Mucosa of rectum (tissue), 2 donors: ENCODE measurements around the gene FKBP2.
A peak's percentile ranks its signal among the peaks of the same experiment; 100 is the strongest.

Experiments
- H3K27ac ChIP-seq, 2 donors: one replicate each; pipeline ENCODE4 v1.7.0; 2013; ENCODE audit warnings: inconsistent platforms in 2 of 2, low read depth in 2 of 2, low read length in 2 of 2
- H3K27me3 ChIP-seq, 2 donors: one replicate each; pipeline ENCODE4 v1.7.0; 2013; ENCODE audit warnings: low read length in 2 of 2; ENCODE audit not compliant: control insufficient read depth in 2 of 2, insufficient read depth in 2 of 2
- H3K36me3 ChIP-seq, 2 donors: one replicate each; pipeline ENCODE4 v1.7.0; 2013; ENCODE audit warnings: low read length in 2 of 2; ENCODE audit not compliant: control insufficient read depth in 2 of 2, insufficient read depth in 2 of 2
- H3K4me1 ChIP-seq, 2 donors: one replicate each; pipeline ENCODE4 v1.7.0; 2013; ENCODE audit warnings: low read length in 2 of 2, mild to moderate bottlenecking in 1 of 2; ENCODE audit not compliant: control insufficient read depth in 2 of 2, insufficient read depth in 2 of 2
- H3K4me3 ChIP-seq, 2 donors: one replicate each; pipeline ENCODE4 v1.7.0; 2013; ENCODE audit warnings: low read length in 2 of 2
- H3K9ac ChIP-seq, 2 donors: one replicate each; pipeline ENCODE4 v1.7.0; 2013; ENCODE audit warnings: low read length in 2 of 2, low read depth in 1 of 2, mild to moderate bottlenecking in 1 of 2
- H3K9me3 ChIP-seq, 2 donors: one replicate each; pipeline ENCODE4 v1.7.0; 2013; ENCODE audit warnings: low read length in 2 of 2; ENCODE audit not compliant: control insufficient read depth in 2 of 2
- donor health status: healthy.
- donor health status: Normal muscosa, but diverticular disease.

Gene FKBP2

DNA sequence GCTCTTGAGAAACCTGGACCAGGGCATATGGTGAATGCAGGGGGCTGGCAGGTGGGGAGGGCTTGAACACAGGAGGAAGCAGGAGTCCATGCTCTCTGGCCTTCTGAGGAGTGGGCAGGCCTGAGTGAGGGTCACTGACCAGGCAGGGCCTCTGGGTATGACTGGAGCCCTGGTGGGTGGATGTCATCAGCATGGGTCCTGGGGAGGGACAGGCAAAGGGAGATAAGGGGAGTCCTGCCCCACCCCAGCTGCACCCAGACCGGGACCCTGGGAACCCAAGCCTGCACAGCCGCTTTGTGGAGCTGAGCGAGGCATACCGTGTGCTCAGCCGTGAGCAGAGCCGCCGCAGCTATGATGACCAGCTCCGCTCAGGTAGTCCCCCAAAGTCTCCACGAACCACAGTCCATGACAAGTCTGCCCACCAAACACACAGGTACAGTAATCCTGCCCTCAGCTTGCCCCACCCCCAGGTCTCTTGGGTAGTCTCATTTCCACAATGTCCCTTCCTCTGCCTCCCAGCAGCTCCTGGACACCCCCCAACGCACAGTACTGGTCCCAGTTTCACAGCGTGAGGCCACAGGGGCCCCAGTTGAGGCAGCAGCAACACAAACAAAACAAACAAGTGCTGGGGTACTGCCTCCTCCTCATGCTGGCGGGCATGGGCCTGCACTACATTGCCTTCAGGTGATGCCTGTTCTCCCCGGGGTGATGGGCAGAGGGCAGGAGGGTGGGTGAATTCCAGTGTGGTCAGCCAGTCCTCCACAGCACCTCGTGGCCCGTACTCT lies 8.5 kb upstream of the FKBP2 start:
- no peak overlapping the region for H3K27ac ChIP-seq
- peaks cover 44 to 49% of the 10 kb centered on the region in 2 donors for H3K4me1 ChIP-seq
- no peak overlapping the region for H3K4me3 ChIP-seq

GRCh38 chr11:64232967-64233315 lies 8.0 kb upstream of the FKBP2 start:
- peaks cover 0 to 2% of the 10 kb centered on the region in 2 donors for H3K36me3 ChIP-seq
- no peak overlapping the region for H3K9ac ChIP-seq
- no peak overlapping the region for H3K4me3 ChIP-seq
- H3K4me1 ChIP-seq, result peaks cover 46 to 48% of the 10 kb centered on the region in 2 donors
- no peak overlapping the region for H3K27ac ChIP-seq
- no peaks in the 10 kb centered on the region for H3K27me3 ChIP-seq
- no peaks in the 10 kb centered on the region for H3K9me3 ChIP-seq

More for the DNA sequence above, 8.5 kb upstream of the FKBP2 start:
- Histone ChIP-seq H3K9ac (peak overlapping the region in 1 of 2 donors; percentile 41), H3K36me3 (no peaks in the 10 kb centered on the region), H3K9me3 (no peaks in the 10 kb centered on the region), H3K27me3 (no peaks in the 10 kb centered on the region)

DNA sequence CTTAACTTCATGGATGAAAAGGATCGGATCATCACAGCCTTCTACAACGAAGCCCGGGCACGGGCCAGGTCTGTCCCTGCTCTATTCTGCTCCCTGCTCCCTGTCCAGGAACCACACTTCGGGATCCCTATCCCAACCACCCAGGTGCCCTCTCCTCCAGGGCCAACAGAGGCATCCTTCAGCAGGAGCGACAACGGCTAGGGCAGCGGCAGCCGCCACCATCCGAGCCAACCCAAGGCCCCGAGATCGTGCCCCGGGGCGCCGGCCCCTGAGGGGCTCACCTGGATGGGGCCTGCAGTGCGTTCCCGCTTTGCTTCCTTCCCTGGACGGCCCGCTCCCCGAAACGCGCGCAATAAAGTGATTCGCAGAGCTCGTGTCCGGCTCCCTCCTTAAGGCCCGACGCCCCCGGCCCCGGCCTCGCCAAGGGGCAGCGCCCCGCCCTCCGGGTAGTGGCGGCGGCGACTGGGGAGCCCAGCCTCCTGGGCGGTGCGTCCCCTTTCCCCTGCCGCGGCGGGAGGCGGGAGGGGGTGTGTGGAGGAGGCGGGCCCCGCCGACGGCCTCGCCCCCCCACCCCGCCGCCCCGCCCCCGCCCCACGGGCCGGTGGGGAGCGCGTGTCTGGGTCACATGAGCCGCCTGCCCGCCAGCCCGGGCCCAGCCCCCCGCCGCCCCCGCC lies 6.8 kb upstream of the FKBP2 start, which contains the start of gene VEGFB:
VEGFB (plus strand) TSS at position 672 of the 674 bp plus-strand sequence. CDS start 250 bp downstream, outside the sequence.
- Histone ChIP-seq H3K27me3 (no peaks in the 10 kb centered on the region), H3K9ac (peak within 1 kb of the TSS; percentile 60 to 69), H3K4me1 (peaks cover 56% of the 10 kb centered on the region in 2 donors), H3K36me3 (peaks cover 0 to 5% of the 10 kb centered on the region in 2 donors), H3K4me3 (peak within 1 kb of the TSS; percentile 60 to 74), H3K27ac (peak within 1 kb of the TSS; percentile 61 to 77), H3K9me3 (no peaks in the 10 kb centered on the region)

DNA sequence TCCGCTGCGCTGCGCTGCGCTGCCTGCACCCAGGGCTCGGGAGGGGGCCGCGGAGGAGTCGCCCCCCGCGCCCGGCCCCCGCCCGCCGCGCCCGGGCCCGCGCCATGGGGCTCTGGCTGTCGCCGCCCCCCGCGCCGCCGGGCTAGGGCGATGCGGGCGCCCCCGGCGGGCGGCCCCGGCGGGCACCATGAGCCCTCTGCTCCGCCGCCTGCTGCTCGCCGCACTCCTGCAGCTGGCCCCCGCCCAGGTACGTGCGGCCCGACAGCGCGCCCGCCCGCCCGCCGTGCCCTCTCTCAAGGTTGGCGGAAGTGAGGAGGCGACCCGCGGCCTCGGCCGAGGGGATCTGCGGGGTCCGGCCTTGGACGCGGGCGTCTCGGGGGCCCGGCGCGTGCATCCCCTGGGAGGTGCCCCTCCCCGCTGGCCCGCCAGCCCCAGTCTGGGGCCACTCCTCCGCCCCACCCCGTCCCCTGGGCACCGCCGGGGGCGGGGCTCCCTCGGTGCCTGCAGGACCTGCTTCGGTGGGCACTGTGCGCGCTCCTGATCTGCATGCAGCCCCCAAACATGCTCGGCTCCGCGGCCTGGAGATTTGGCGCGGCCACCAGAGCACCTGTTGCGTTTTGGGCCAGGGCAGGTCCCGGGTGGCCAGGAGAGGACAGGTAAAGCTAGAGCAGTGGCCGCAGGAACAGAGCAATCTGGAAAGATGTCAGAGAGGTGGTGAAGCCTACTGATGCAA lies 6.1 kb upstream of the FKBP2 start:
- Histone ChIP-seq H3K4me3 (peak overlapping the region; percentile 60 to 74), H3K4me1 (peaks cover 54 to 55% of the 10 kb centered on the region in 2 donors), H3K9ac (peak overlapping the region; percentile 51 to 60), H3K27ac (peak overlapping the region; percentile 61 to 77), H3K27me3 (no peaks in the 10 kb centered on the region), H3K9me3 (no peaks in the 10 kb centered on the region), H3K36me3 (peaks cover 0 to 5% of the 10 kb centered on the region in 2 donors)

DNA sequence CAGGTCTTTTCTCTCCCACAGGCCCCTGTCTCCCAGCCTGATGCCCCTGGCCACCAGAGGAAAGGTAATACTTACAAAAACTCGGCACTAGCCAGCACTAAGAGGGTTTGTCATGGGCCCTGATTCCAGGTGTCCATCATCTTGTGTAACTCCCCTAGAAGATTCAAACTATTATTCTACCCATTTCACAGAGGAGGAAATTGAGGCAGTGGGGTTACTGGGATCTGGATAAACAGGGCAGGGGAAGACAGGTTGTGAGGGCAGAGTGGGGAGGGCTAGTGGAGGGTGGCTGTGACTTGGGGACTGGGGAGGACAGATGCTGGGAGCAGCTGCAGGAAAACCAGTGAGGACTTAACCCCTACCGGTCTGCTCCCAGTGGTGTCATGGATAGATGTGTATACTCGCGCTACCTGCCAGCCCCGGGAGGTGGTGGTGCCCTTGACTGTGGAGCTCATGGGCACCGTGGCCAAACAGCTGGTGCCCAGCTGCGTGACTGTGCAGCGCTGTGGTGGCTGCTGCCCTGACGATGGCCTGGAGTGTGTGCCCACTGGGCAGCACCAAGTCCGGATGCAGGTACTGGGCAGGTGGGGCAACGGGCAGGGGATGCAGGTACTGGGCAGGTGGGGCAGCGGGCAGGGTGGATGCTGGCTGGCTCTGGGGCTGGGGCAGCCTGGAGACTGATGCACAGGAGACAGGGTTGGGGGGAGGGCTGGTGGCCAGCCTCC lies 5.3 kb upstream of the FKBP2 start:
- Histone ChIP-seq H3K27me3 (no peaks in the 10 kb centered on the region), H3K27ac (peak overlapping the region; percentile 61 to 77), H3K9me3 (no peaks in the 10 kb centered on the region), H3K36me3 (peaks cover 0 to 5% of the 10 kb centered on the region in 2 donors), H3K4me3 (peak overlapping the region; percentile 60 to 74), H3K4me1 (peaks cover 56 to 60% of the 10 kb centered on the region in 2 donors), H3K9ac (peak overlapping the region; percentile 51 to 60)

GRCh38 chr11:64237484-64237951 lies 3.4 kb upstream of the FKBP2 start:
- H3K4me3 ChIP-seq, result peak overlapping the region; percentile 27 to 49

GRCh38 chr11:64238076-64238475 lies 2.8 kb upstream of the FKBP2 start:
- H3K36me3 ChIP-seq, result peaks cover 2 to 5% of the 10 kb centered on the region in 2 donors
- peak overlapping the region; percentile 82 to 100 for H3K27ac ChIP-seq
- no peaks in the 10 kb centered on the region for H3K27me3 ChIP-seq
- H3K4me1 ChIP-seq, result peaks cover 59 to 62% of the 10 kb centered on the region in 2 donors
- H3K4me3 ChIP-seq, result peak overlapping the region; percentile 27
- peak overlapping the region; percentile 9 to 67 for H3K9ac ChIP-seq
- H3K9me3 ChIP-seq, result no peaks in the 10 kb centered on the region

More at GRCh38 chr11:64237484-64237951, 3.4 kb upstream of the FKBP2 start:
- Histone ChIP-seq H3K4me1 (peaks cover 54 to 57% of the 10 kb centered on the region in 2 donors), H3K9ac (peak overlapping the region in 1 of 2 donors; percentile 67), H3K27ac (peak overlapping the region; percentile 82 to 100), H3K9me3 (no peaks in the 10 kb centered on the region), H3K36me3 (peaks cover 0 to 5% of the 10 kb centered on the region in 2 donors), H3K27me3 (no peaks in the 10 kb centered on the region)

DNA sequence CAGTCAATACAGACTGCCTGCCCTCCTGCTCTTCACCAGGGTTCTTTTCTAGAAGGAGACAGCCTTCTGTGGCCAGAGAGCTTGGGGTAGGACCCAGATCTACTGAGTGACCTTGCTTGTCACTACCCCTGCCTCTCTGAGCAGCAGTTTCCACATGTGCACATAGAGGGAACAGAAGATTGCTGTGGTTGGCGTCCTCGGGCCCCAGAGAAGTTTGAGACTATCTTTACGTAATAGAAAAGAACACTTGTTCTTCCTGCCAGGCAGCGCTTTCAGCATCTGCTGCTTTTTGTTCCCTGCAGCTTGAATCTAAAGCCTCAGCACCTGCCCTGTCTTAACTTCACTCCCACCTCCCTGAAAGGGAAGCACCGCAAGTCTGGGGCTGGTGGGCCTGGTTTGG lies 1.9 kb upstream of the FKBP2 start:
- H3K4me1 ChIP-seq, result peaks cover 58 to 61% of the 10 kb centered on the region in 2 donors
- no peaks in the 10 kb centered on the region for H3K9me3 ChIP-seq
- no peaks in the 10 kb centered on the region for H3K27me3 ChIP-seq
- peaks cover 8 to 12% of the 10 kb centered on the region in 2 donors for H3K36me3 ChIP-seq
- H3K9ac ChIP-seq, result peak overlapping the region; percentile 2 to 67
- H3K27ac ChIP-seq, result peak overlapping the region; percentile 82 to 100
- no peak overlapping the region for H3K4me3 ChIP-seq

GRCh38 chr11:64239662-64240434 lies 1.0 kb upstream of the FKBP2 start:
- H3K4me3 ChIP-seq, result peak overlapping the region; percentile 79 to 83
- H3K4me1 ChIP-seq, result peaks cover 58 to 60% of the 10 kb centered on the region in 2 donors
- H3K9me3 ChIP-seq, result no peaks in the 10 kb centered on the region
- H3K27ac ChIP-seq, result peak overlapping the region; percentile 100
- peaks cover 8 to 12% of the 10 kb centered on the region in 2 donors for H3K36me3 ChIP-seq
- peak overlapping the region; percentile 94 to 99 for H3K9ac ChIP-seq
- H3K27me3 ChIP-seq, result no peaks in the 10 kb centered on the region
